ENCODE results near the gene EPB41. TPM values are rescaled to one million over a fixed set of nuclear protein-coding genes. Genes with fewer than 3 reads are reported as not detected.
"Not testable (repeated sequence)": the region's sequence is repeated elsewhere in the genome, so short reads cannot be mapped to it uniquely, and the experiment has no call there.

Gene EPB41
- total RNA-seq, 2 donors from 2014 or later, result 193 to 221 TPM

GRCh38 chr1:29032841-29033240 lies 118.5 kb downstream of the EPB41 start:
- no peaks in the 10 kb centered on the region for H3K27me3 Mint-ChIP-seq
- no peak overlapping the region for H3K27ac Mint-ChIP-seq
- no peaks in the 10 kb centered on the region for H3K9me3 ChIP-seq (ENCODE audit: control insufficient read depth, low read length, poor library complexity, severe bottlenecking)
- no peaks in the 10 kb centered on the region for H3K36me3 Mint-ChIP-seq (ENCODE audit: low read depth)
- no peak for DNase-seq
- no peak overlapping the region for H3K4me3 Mint-ChIP-seq
- peaks cover 2% of the 10 kb centered on the region for H3K4me1 Mint-ChIP-seq
- ATAC-seq, result no peak

- Mint-ChIP-seq H3K4me3 (no peak overlapping the region), H3K27ac (no peak overlapping the region), H3K36me3 (ENCODE audit: low read depth) (no peaks in the 10 kb centered on the region), H3K27me3 (no peaks in the 10 kb centered on the region), H3K4me1 (peaks cover 2% of the 10 kb centered on the region)
- H3K9me3 ChIP-seq (ENCODE audit: control insufficient read depth, low read length, poor library complexity, severe bottlenecking), result no peaks in the 10 kb centered on the region
- DNase-seq (no peak), ATAC-seq (peak; percentile 62)
Measured at GRCh38 chr1:29033829-29034466, 119.6 kb downstream of the EPB41 start.

GRCh38 chr1:29043274-29043965 lies 129.1 kb downstream of the EPB41 start:
- Mint-ChIP-seq H3K4me3 (peak overlapping the region; percentile 39), H3K27me3 (no peaks in the 10 kb centered on the region), H3K27ac (peak overlapping the region; percentile 19), H3K4me1 (no peaks in the 10 kb centered on the region), H3K36me3 (ENCODE audit: low read depth) (peaks cover 8% of the 10 kb centered on the region)
- ATAC-seq, result no peak
- no peaks in the 10 kb centered on the region for H3K9me3 ChIP-seq (ENCODE audit: control insufficient read depth, low read length, poor library complexity, severe bottlenecking)
- no peak for DNase-seq

- H3K36me3 Mint-ChIP-seq (ENCODE audit: low read depth), result peaks cover 8% of the 10 kb centered on the region
- H3K4me3 Mint-ChIP-seq, result no peak overlapping the region
- peak overlapping the region; percentile 19 for H3K27ac Mint-ChIP-seq
- H3K4me1 Mint-ChIP-seq, result no peaks in the 10 kb centered on the region
- ATAC-seq (no peak), DNase-seq (no peak)
- H3K9me3 ChIP-seq (ENCODE audit: control insufficient read depth, low read length, poor library complexity, severe bottlenecking), result no peaks in the 10 kb centered on the region
- H3K27me3 Mint-ChIP-seq, result no peaks in the 10 kb centered on the region
Measured at GRCh38 chr1:29044010-29044409, 129.6 kb downstream of the EPB41 start.

GRCh38 chr1:29045663-29046062 lies 131.3 kb downstream of the EPB41 start:
- not testable (repeated sequence) for ATAC-seq, H3K4me1 Mint-ChIP-seq, H3K27me3 Mint-ChIP-seq

GRCh38 chr1:29047142-29047541 lies 132.8 kb downstream of the EPB41 start:
- DNase-seq (no peak), ATAC-seq (no peak)
- Mint-ChIP-seq H3K36me3 (ENCODE audit: low read depth) (peaks cover 8% of the 10 kb centered on the region), H3K27me3 (no peaks in the 10 kb centered on the region), H3K4me1 (no peaks in the 10 kb centered on the region), H3K4me3 (no peak overlapping the region), H3K27ac (no peak overlapping the region)
- no peaks in the 10 kb centered on the region for H3K9me3 ChIP-seq (ENCODE audit: control insufficient read depth, low read length, poor library complexity, severe bottlenecking)

More at GRCh38 chr1:29045663-29046062, 131.3 kb downstream of the EPB41 start:
- H3K4me3 Mint-ChIP-seq; DNase-seq; H3K9me3 ChIP-seq (ENCODE audit: control insufficient read depth, low read length, poor library complexity, severe bottlenecking); H3K36me3 Mint-ChIP-seq (ENCODE audit: low read depth); H3K27ac Mint-ChIP-seq: not testable (repeated sequence)

- no peaks in the 10 kb centered on the region for H3K9me3 ChIP-seq (ENCODE audit: control insufficient read depth, low read length, poor library complexity, severe bottlenecking)
- no peaks in the 10 kb centered on the region for H3K36me3 Mint-ChIP-seq (ENCODE audit: low read depth)
- no peaks in the 10 kb centered on the region for H3K27me3 Mint-ChIP-seq
- DNase-seq, result no peak
- no peak overlapping the region for H3K4me3 Mint-ChIP-seq
- no peak overlapping the region for H3K27ac Mint-ChIP-seq
- H3K4me1 Mint-ChIP-seq, result no peaks in the 10 kb centered on the region
- ATAC-seq, result no peak
Measured at GRCh38 chr1:29050166-29050565, 135.8 kb downstream of the EPB41 start.

- Mint-ChIP-seq H3K36me3 (ENCODE audit: low read depth) (no peaks in the 10 kb centered on the region), H3K27me3 (no peaks in the 10 kb centered on the region), H3K27ac (no peak overlapping the region), H3K4me3 (no peak overlapping the region), H3K4me1 (no peaks in the 10 kb centered on the region)
- H3K9me3 ChIP-seq (ENCODE audit: control insufficient read depth, low read length, poor library complexity, severe bottlenecking), result no peaks in the 10 kb centered on the region
- DNase-seq (no peak), ATAC-seq (no peak)
Measured at GRCh38 chr1:29052100-29052499, 137.7 kb downstream of the EPB41 start.

- no peak overlapping the region for H3K27ac Mint-ChIP-seq
- H3K27me3 Mint-ChIP-seq, result no peaks in the 10 kb centered on the region
- ATAC-seq (no peak), DNase-seq (no peak)
- no peaks in the 10 kb centered on the region for H3K36me3 Mint-ChIP-seq (ENCODE audit: low read depth)
- no peaks in the 10 kb centered on the region for H3K9me3 ChIP-seq (ENCODE audit: control insufficient read depth, low read length, poor library complexity, severe bottlenecking)
- no peak overlapping the region for H3K4me3 Mint-ChIP-seq
- H3K4me1 Mint-ChIP-seq, result no peaks in the 10 kb centered on the region
Measured at GRCh38 chr1:29052941-29053340, 138.6 kb downstream of the EPB41 start.

- DNase-seq (no peak), ATAC-seq (no peak)
- Mint-ChIP-seq H3K27me3 (no peaks in the 10 kb centered on the region), H3K36me3 (ENCODE audit: low read depth) (no peaks in the 10 kb centered on the region), H3K4me3 (no peak overlapping the region), H3K27ac (no peak overlapping the region), H3K4me1 (no peaks in the 10 kb centered on the region)
- H3K9me3 ChIP-seq (ENCODE audit: control insufficient read depth, low read length, poor library complexity, severe bottlenecking), result no peaks in the 10 kb centered on the region
Measured at GRCh38 chr1:29055160-29055559, 140.8 kb downstream of the EPB41 start.

GRCh38 chr1:29056256-29056655 lies 141.9 kb downstream of the EPB41 start:
- Mint-ChIP-seq H3K4me3 (no peak overlapping the region), H3K27me3 (no peaks in the 10 kb centered on the region), H3K4me1 (peaks cover 4% of the 10 kb centered on the region), H3K27ac (no peak overlapping the region), H3K36me3 (ENCODE audit: low read depth) (no peaks in the 10 kb centered on the region)
- DNase-seq (no peak), ATAC-seq (no peak)
- H3K9me3 ChIP-seq (ENCODE audit: control insufficient read depth, low read length, poor library complexity, severe bottlenecking), result no peaks in the 10 kb centered on the region

GRCh38 chr1:29057700-29058099 lies 143.3 kb downstream of the EPB41 start:
- DNase-seq (no peak), ATAC-seq (no peak)
- H3K4me3 Mint-ChIP-seq, result no peak overlapping the region
- H3K27me3 Mint-ChIP-seq, result no peaks in the 10 kb centered on the region
- no peaks in the 10 kb centered on the region for H3K9me3 ChIP-seq (ENCODE audit: control insufficient read depth, low read length, poor library complexity, severe bottlenecking)
- no peaks in the 10 kb centered on the region for H3K36me3 Mint-ChIP-seq (ENCODE audit: low read depth)
- no peak overlapping the region for H3K27ac Mint-ChIP-seq
- peaks cover 6% of the 10 kb centered on the region for H3K4me1 Mint-ChIP-seq

GRCh38 chr1:29062157-29062942 lies 148.0 kb downstream of the EPB41 start:
- Mint-ChIP-seq H3K4me3 (no peak overlapping the region), H3K27ac (no peak overlapping the region), H3K36me3 (ENCODE audit: low read depth) (peaks cover 2% of the 10 kb centered on the region), H3K4me1 (peaks cover 9% of the 10 kb centered on the region), H3K27me3 (no peaks in the 10 kb centered on the region)
- DNase-seq (no peak), ATAC-seq (no peak)
- H3K9me3 ChIP-seq (ENCODE audit: control insufficient read depth, low read length, poor library complexity, severe bottlenecking), result no peaks in the 10 kb centered on the region

Measured in T-helper 17 cell (primary cell).